NCI-H2029 treated with DMSO at 0.1 percent for 48 hours (cell line): ENCODE data around the gene TRAFD1.

ENCODE experiments used
- DNase-seq: peaks from one replicate; lab custom pipeline; 2025; lab: John Stamatoyannopoulos, UW

The TRAFD1 gene

GRCh38 chr12:112115259-112116045 is 9.9 kb upstream of the TRAFD1 start:
- no peak for DNase-seq

- DNase-seq = peak; percentile 36
Observed at GRCh38 chr12:112116232-112117060, 8.9 kb upstream of the TRAFD1 start.

- no peak for DNase-seq
Observed at GRCh38 chr12:112117685-112118084, 7.7 kb upstream of the TRAFD1 start.

- peak; percentile 34 for DNase-seq
Observed at GRCh38 chr12:112121780-112122565, 3.4 kb upstream of the TRAFD1 start.

- no peak for DNase-seq
Observed at GRCh38 chr12:112122823-112123690, 2.3 kb upstream of the TRAFD1 start.

GRCh38 chr12:112124918-112125249 is 476 bp upstream of the TRAFD1 start:
- DNase-seq = no peak

GRCh38 chr12:112126000-112126438 is 659 bp downstream of the TRAFD1 start:
- no peak for DNase-seq

- DNase-seq = no peak
Observed at GRCh38 chr12:112126911-112127310, 1.6 kb downstream of the TRAFD1 start.

- DNase-seq = no peak
Observed at GRCh38 chr12:112130441-112130998, 5.2 kb downstream of the TRAFD1 start.

- no peak for DNase-seq
Observed at GRCh38 chr12:112131686-112132085, 6.3 kb downstream of the TRAFD1 start.

GRCh38 chr12:112133418-112133817 is 8.1 kb downstream of the TRAFD1 start:
- DNase-seq = no peak

- no peak for DNase-seq
Observed at GRCh38 chr12:112134731-112135130, 9.4 kb downstream of the TRAFD1 start.

GRCh38 chr12:112140728-112141127 is 15.4 kb downstream of the TRAFD1 start:
- no peak for DNase-seq

- DNase-seq = no peak
Observed at GRCh38 chr12:112146123-112146522, 20.8 kb downstream of the TRAFD1 start.

- DNase-seq = no peak
Observed at GRCh38 chr12:112148031-112148513, 22.7 kb downstream of the TRAFD1 start.

- no peak for DNase-seq
Observed at GRCh38 chr12:112149596-112149995, 24.2 kb downstream of the TRAFD1 start.

- DNase-seq = no peak
Observed at GRCh38 chr12:112151766-112152541, 26.6 kb downstream of the TRAFD1 start.

- no peak for DNase-seq
Observed at GRCh38 chr12:112153181-112153892, 28.0 kb downstream of the TRAFD1 start.

GRCh38 chr12:112153893-112154219 is 28.5 kb downstream of the TRAFD1 start:
- no peak for DNase-seq
